ENCODE data around the gene PRICKLE4. TPM values are rescaled to one million over a fixed set of nuclear protein-coding genes. Genes with fewer than 3 reads are reported as not detected.

Gene PRICKLE4
- total RNA-seq, 1 experiment from 2014 or later, result 0.70 TPM

- Histone ChIP-seq H3T11ph (ENCODE audit: low read length) (no peak overlapping the region), H2BK12ac (ENCODE audit: insufficient read length, low read depth, low read length) (no peak overlapping the region), H3K9me3 (ENCODE audit: control insufficient read depth, low read depth, low read length) (no peaks in the 10 kb centered on the region), H4K91ac (ENCODE audit: insufficient read length, low read depth, low read length) (no peak overlapping the region), H2BK5ac (ENCODE audit: insufficient read length, low read length) (no peak overlapping the region), H2AFZ (ENCODE audit: low read length) (no peak overlapping the region), H3K79me1 (ENCODE audit: insufficient read depth, low read depth, low read length, poor library complexity, severe bottlenecking) (no peaks in the 10 kb centered on the region), H3K56ac (ENCODE audit: insufficient read length, low read depth, low read length) (no peak overlapping the region), H2AK5ac (ENCODE audit: insufficient read length, low read length) (no peak overlapping the region), H3K4ac (ENCODE audit: low read depth, low read length) (no peak overlapping the region), H3K23ac (ENCODE audit: insufficient read length, low read depth, low read length) (no peak overlapping the region), H4K5ac (ENCODE audit: insufficient read length, low read depth, low read length) (no peak overlapping the region), H2BK20ac (ENCODE audit: low read depth, low read length, poor library complexity, severe bottlenecking) (no peak overlapping the region), H3K79me2 (ENCODE audit: insufficient read depth, low read length) (no peaks in the 10 kb centered on the region), H3K4me1 (ENCODE audit: insufficient read depth, low read length) (no peaks in the 10 kb centered on the region), H4K8ac (replicated peaks; ENCODE audit: insufficient read length, low read depth, low read length) (no peak overlapping the region), H3K4me2 (ENCODE audit: insufficient read depth, insufficient read length, low read length) (no peak overlapping the region), H2BK120ac (ENCODE audit: low read depth, low read length, poor library complexity, severe bottlenecking) (no peak overlapping the region), H3K27me3 (ENCODE audit: insufficient read depth, low read length) (no peaks in the 10 kb centered on the region), H3K9ac (ENCODE audit: extremely low read depth, insufficient read length, low read length) (no peak overlapping the region), H2BK15ac (ENCODE audit: low read depth, low read length) (no peak overlapping the region), H4K20me1 (ENCODE audit: control insufficient read depth, insufficient read depth, insufficient read length) (no peaks in the 10 kb centered on the region), H3K14ac (ENCODE audit: insufficient read depth, low read length) (no peak overlapping the region), H3K23me2 (ENCODE audit: insufficient read length, low read depth, low read length, poor library complexity, severe bottlenecking) (no peaks in the 10 kb centered on the region), H3K27ac (ENCODE audit: insufficient read length, low read depth, low read length) (no peak overlapping the region), H3K18ac (ENCODE audit: insufficient read length, low read depth, low read length) (no peak overlapping the region)
- DNase-seq, result no peak
- Mint-ChIP-seq H3K9me3 (no peaks in the 10 kb centered on the region), H3K36me3 (ENCODE audit: insufficient read depth in 1 of 3, low read depth in 3 of 3) (peaks cover 0 to 2% (median 0%) of the 10 kb centered on the region in 3 experiments; a peak in 1 of 7 replicates), H3K4me3 (no peak overlapping the region), H3K27me3 (ENCODE audit: low read depth) (no peaks in the 10 kb centered on the region), H3K27ac (peak overlapping the region in 1 of 3 experiments; percentile 40; a peak in 1 of 7 replicates), H3K4me1 (peaks cover 0 to 2% of the 10 kb centered on the region in 2 experiments; a peak in 1 of 4 replicates)
- TF ChIP-seq CTCF (conservative IDR thresholded peaks at IDR 0.05), result no peak
- WGBS (ENCODE audit: extremely low coverage, insufficient read length, low lambda C conversion rate), result no CpG with 5 or more reads among the region's 1 CpG
Observed at GRCh38 chr6:41822021-41822420, 41.4 kb downstream of the PRICKLE4 start.
